ENCODE results near the gene CKAP5. TPM values are rescaled to one million over a fixed set of nuclear protein-coding genes. Genes with fewer than 3 reads are reported as not detected.

Gene CKAP5
- total RNA-seq, 2 experiments from 2014 or later: 23.2 to 26.9 TPM

GRCh38 chr11:46761807-46762206 lies 84.3 kb downstream of the CKAP5 start:
- no peak for ATAC-seq (ENCODE audit: poor library complexity)
- H3K36me3 Mint-ChIP-seq (ENCODE audit: low read depth): peaks cover 82% of the 10 kb centered on the region
- CTCF ChIA-PET: interaction anchor here (0.6 kb wide), 1 partner anchor 102 kb away, joined by 3 read pairs; no protein-coding TSS in a partner anchor
- H3K36me3 ChIP-seq (ENCODE audit: insufficient read depth, low read length): peaks cover 72% of the 10 kb centered on the region
- no peak overlapping the region for H3K4me3 Mint-ChIP-seq
- no peak overlapping the region for H3K27ac Mint-ChIP-seq
- no peaks in the 10 kb centered on the region for H3K27me3 ChIP-seq (ENCODE audit: control insufficient read depth in 1 of 2, insufficient read depth in 2 of 2, low read length in 2 of 2)
- no peak for DNase-seq
- no peaks in the 10 kb centered on the region for H3K4me1 Mint-ChIP-seq (ENCODE audit: low read depth)
- H3K27me3 Mint-ChIP-seq: no peaks in the 10 kb centered on the region
- no peak overlapping the region for H3K4me3 ChIP-seq (ENCODE audit: low read length)
- no peaks in the 10 kb centered on the region for H3K4me1 ChIP-seq (ENCODE audit: insufficient read depth, low read length)
- TF ChIP-seq CTCF (IDR thresholded peaks at IDR 0.05): no peak
- H3K9me3 ChIP-seq (ENCODE audit: control insufficient read depth in 1 of 2, insufficient read depth in 1 of 2, low read length in 2 of 2): no peaks in the 10 kb centered on the region
- no peaks in the 10 kb centered on the region for H3K9me3 Mint-ChIP-seq
- no peak overlapping the region for H3K27ac ChIP-seq (ENCODE audit: low read depth in 1 of 2, low read length in 2 of 2)
- intact Hi-C loops (cut with DNase I, micrococcal nuclease): no loop called here
- POLR2A ChIA-PET: no interaction called here

GRCh38 chr11:46760429-46761128 lies 85.5 kb downstream of the CKAP5 start:
- intact Hi-C loops (cut with DNase I, micrococcal nuclease): no loop called here

GRCh38 chr11:46759196-46759595 lies 86.9 kb downstream of the CKAP5 start:
- Histone ChIP-seq H3K27me3 (ENCODE audit: control insufficient read depth in 1 of 2, insufficient read depth in 2 of 2, low read length in 2 of 2) (no peaks in the 10 kb centered on the region), H3K4me3 (ENCODE audit: low read length) (no peak overlapping the region), H3K4me1 (ENCODE audit: insufficient read depth, low read length) (no peaks in the 10 kb centered on the region), H3K9me3 (ENCODE audit: control insufficient read depth in 1 of 2, insufficient read depth in 1 of 2, low read length in 2 of 2) (no peaks in the 10 kb centered on the region), H3K36me3 (ENCODE audit: insufficient read depth, low read length) (peaks cover 72% of the 10 kb centered on the region), H3K27ac (ENCODE audit: low read depth in 1 of 2, low read length in 2 of 2) (no peak overlapping the region)
- DNase-seq: no peak
- H3K27me3 Mint-ChIP-seq: no peaks in the 10 kb centered on the region
- peaks cover 86% of the 10 kb centered on the region for H3K36me3 Mint-ChIP-seq (ENCODE audit: low read depth)
- H3K27ac Mint-ChIP-seq: no peak overlapping the region
- no peak overlapping the region for H3K4me3 Mint-ChIP-seq
- CTCF ChIA-PET: no interaction called here
- intact Hi-C loops (cut with DNase I, micrococcal nuclease): no loop called here
- no peaks in the 10 kb centered on the region for H3K4me1 Mint-ChIP-seq (ENCODE audit: low read depth)
- H3K9me3 Mint-ChIP-seq: no peaks in the 10 kb centered on the region
- no peak for TF ChIP-seq CTCF (IDR thresholded peaks at IDR 0.05)
- no peak for ATAC-seq (ENCODE audit: poor library complexity)
- POLR2A ChIA-PET: no interaction called here

More at GRCh38 chr11:46760429-46761128, 85.5 kb downstream of the CKAP5 start:
- H3K27me3 ChIP-seq (ENCODE audit: control insufficient read depth in 1 of 2, insufficient read depth in 2 of 2, low read length in 2 of 2): no peaks in the 10 kb centered on the region
- Mint-ChIP-seq H3K4me3 (no peak overlapping the region), H3K36me3 (ENCODE audit: low read depth) (peaks cover 82% of the 10 kb centered on the region), H3K4me1 (ENCODE audit: low read depth) (no peaks in the 10 kb centered on the region), H3K9me3 (no peaks in the 10 kb centered on the region), H3K27me3 (no peaks in the 10 kb centered on the region), H3K27ac (no peak overlapping the region)
- H3K4me1 ChIP-seq (ENCODE audit: insufficient read depth, low read length): no peaks in the 10 kb centered on the region
- H3K27ac ChIP-seq (ENCODE audit: low read depth in 1 of 2, low read length in 2 of 2): no peak overlapping the region
- no peak overlapping the region for H3K4me3 ChIP-seq (ENCODE audit: low read length)
- H3K9me3 ChIP-seq (ENCODE audit: control insufficient read depth in 1 of 2, insufficient read depth in 1 of 2, low read length in 2 of 2): no peaks in the 10 kb centered on the region
- H3K36me3 ChIP-seq (ENCODE audit: insufficient read depth, low read length): peaks cover 71% of the 10 kb centered on the region
- DNase-seq (no peak), ATAC-seq (ENCODE audit: poor library complexity) (no peak)
- POLR2A ChIA-PET: no interaction called here
- no peak for TF ChIP-seq CTCF (IDR thresholded peaks at IDR 0.05)
- CTCF ChIA-PET: interaction anchor here (0.7 to 0.9 kb wide), 2 partner anchors 22 to 44 kb away, joined by 3 read pairs; no protein-coding TSS in a partner anchor

Data from CD4-positive, alpha-beta T cell (primary cell).